Nephron progenitor cell (in vitro differentiated cells): ENCODE measurements around the gene CACNA2D3.
A peak's percentile ranks its signal among the peaks of the same experiment; 100 is the strongest.
"Not testable (repeated sequence)": the region's sequence is repeated elsewhere in the genome, so short reads cannot be mapped to it uniquely, and the experiment has no call there.

Experiments
- DNase-seq: peaks from one replicate; pipeline ENCODE4 v3.0.0; 2021
- H3K27ac Mint-ChIP-seq: 2 replicates; pipeline ENCODE4 v1.8.0; 2021; ENCODE audit warnings: mild to moderate bottlenecking, moderate library complexity, mixed read lengths
- H3K27me3 Mint-ChIP-seq: 2 replicates; pipeline ENCODE4 v1.8.0; 2021; ENCODE audit warnings: mild to moderate bottlenecking, low read depth, mixed read lengths; ENCODE audit not compliant: poor library complexity
- H3K36me3 Mint-ChIP-seq: 2 replicates; pipeline ENCODE4 v1.8.0; 2021; ENCODE audit warnings: low read depth, mixed read lengths
- H3K4me1 Mint-ChIP-seq: 2 replicates; pipeline ENCODE4 v1.8.0; 2021; ENCODE audit warnings: mixed read lengths
- H3K4me3 Mint-ChIP-seq: 2 replicates; pipeline ENCODE4 v1.8.0; 2021; ENCODE audit warnings: mild to moderate bottlenecking, moderate library complexity, mixed read lengths
- H3K9me3 Mint-ChIP-seq: 2 replicates; pipeline ENCODE4 v1.8.0; 2021; ENCODE audit warnings: mild to moderate bottlenecking, moderate library complexity, mixed read lengths
- TF ChIP-seq, protein P1 (sequence below): fragments of 200-600 bp; sonication (generic); IDR thresholded peaks from 2 replicates; pipeline ENCODE4 v1.5.0; 2021; ENCODE audit warnings: antibody characterized with exemption

CACNA2D3 gene

DNA sequence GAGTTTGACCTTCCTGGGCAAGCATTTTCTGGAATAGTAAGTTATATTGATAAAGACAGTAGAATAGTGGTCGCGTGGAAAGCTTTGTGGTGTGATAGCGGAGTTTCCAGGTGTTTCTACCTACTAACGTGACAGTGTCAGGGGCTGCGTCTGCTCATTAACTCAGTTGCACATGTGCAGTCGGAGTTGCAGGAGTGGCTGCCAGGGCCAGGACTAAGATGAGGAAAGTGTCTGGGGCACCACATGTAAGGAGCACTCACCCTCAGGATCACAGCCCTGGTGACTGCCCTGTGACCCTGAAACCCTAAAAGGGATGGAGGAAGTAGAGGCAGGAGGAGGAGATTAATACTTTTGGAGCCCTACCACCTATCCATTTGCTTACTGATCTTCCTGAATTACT is 510.5 kb downstream of the CACNA2D3 start:
- peaks cover 10% of the 10 kb centered on the region for H3K4me1 Mint-ChIP-seq
- H3K9me3 Mint-ChIP-seq, result no peaks in the 10 kb centered on the region
- no peaks in the 10 kb centered on the region for H3K27me3 Mint-ChIP-seq
- no peak for DNase-seq
- TF ChIP-seq, protein P1, sequence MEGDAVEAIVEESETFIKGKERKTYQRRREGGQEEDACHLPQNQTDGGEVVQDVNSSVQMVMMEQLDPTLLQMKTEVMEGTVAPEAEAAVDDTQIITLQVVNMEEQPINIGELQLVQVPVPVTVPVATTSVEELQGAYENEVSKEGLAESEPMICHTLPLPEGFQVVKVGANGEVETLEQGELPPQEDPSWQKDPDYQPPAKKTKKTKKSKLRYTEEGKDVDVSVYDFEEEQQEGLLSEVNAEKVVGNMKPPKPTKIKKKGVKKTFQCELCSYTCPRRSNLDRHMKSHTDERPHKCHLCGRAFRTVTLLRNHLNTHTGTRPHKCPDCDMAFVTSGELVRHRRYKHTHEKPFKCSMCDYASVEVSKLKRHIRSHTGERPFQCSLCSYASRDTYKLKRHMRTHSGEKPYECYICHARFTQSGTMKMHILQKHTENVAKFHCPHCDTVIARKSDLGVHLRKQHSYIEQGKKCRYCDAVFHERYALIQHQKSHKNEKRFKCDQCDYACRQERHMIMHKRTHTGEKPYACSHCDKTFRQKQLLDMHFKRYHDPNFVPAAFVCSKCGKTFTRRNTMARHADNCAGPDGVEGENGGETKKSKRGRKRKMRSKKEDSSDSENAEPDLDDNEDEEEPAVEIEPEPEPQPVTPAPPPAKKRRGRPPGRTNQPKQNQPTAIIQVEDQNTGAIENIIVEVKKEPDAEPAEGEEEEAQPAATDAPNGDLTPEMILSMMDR, result no peak
- H3K4me3 Mint-ChIP-seq, result no peak overlapping the region
- no peaks in the 10 kb centered on the region for H3K36me3 Mint-ChIP-seq
- H3K27ac Mint-ChIP-seq, result no peak overlapping the region

DNA sequence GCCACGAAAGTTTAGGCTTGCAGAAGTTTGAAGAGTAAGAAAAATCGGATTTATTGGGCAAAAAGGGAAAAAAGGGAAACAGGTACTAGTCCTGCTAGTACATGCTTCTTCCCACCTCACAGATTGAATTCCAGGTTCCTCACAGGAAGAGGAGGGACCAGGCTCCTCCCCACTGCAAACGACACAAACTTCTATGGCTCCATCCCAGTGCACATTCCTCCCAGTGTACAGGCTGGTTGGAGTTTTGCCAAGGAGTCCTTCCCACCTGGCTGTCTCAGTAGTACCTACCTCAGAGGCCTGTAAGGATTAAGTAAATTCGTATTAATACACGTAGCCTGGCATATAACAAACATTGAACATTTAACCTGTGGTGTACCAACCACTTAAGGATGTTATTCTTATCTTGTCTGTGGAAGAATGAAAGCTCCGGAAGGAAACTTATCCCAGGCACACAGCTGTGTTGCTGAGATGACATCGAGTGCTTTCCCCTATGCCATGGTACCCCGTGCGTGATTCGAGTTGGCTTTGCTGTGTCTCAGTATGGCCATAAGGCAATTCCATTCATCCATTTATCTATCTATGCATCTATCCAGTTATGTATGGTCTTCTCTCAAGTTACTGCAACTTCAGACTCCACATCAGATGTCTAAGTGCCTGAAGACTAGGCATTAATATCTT is 511.2 kb downstream of the CACNA2D3 start:
- TF ChIP-seq, protein P1, result no peak
- H3K27ac Mint-ChIP-seq, result no peak overlapping the region
- H3K9me3 Mint-ChIP-seq, result no peaks in the 10 kb centered on the region
- H3K36me3 Mint-ChIP-seq, result no peaks in the 10 kb centered on the region
- peaks cover 18% of the 10 kb centered on the region for H3K4me1 Mint-ChIP-seq
- H3K4me3 Mint-ChIP-seq, result no peak overlapping the region
- no peak for DNase-seq
- no peaks in the 10 kb centered on the region for H3K27me3 Mint-ChIP-seq

DNA sequence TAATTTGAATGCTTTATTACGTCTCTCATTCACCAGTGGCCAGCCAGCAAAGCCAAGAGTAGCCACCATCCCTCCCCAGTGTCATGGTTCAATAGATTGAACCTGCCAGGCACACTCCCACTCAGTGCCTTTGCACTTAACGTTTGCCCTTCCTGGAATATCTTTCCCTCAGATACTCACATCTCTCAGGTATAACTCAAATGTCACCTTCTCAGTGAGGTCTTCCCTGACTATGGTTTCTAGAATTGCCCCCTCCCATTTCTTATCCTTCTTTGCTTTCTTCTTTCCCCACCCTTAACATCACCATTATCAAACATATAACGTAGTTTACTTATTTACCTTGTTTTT is 511.7 kb downstream of the CACNA2D3 start:
- Mint-ChIP-seq H3K4me3 (no peak overlapping the region), H3K36me3 (no peaks in the 10 kb centered on the region), H3K4me1 (peaks cover 23% of the 10 kb centered on the region), H3K27ac (no peak overlapping the region), H3K9me3 (no peaks in the 10 kb centered on the region), H3K27me3 (no peaks in the 10 kb centered on the region)
- TF ChIP-seq, protein P1, result no peak
- DNase-seq, result no peak

DNA sequence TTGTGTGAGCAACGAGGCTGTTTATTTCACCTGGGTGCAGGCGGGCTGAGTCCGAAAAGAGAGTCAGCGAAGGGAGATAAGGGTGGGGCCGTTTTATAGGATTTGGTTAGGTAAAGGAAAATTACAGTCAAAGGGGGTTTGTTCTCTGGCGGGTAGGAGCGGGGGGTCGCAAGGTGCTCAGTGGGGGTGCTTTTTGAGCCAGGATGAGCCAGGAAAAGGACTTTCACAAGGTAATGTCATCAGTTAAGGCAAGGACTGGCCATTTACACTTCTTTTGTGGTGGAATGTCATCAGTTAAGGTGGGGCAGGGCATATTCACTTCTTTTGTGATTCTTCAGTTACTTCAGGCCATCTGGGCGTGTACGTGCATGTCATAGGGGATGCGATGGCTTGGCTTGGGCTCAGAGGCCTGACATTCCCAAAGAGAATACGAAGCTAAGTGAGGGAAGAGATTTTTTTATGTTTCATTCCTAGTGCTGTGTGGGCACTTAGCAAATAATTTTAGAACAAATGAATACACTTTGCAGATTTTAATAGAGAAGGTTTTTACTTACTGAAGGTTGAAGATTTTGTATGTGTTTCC is 517.5 kb downstream of the CACNA2D3 start:
- not testable (repeated sequence) for H3K27ac Mint-ChIP-seq, H3K36me3 Mint-ChIP-seq, DNase-seq, H3K27me3 Mint-ChIP-seq
- peaks cover 10% of the 10 kb centered on the region for H3K9me3 Mint-ChIP-seq
- H3K4me3 Mint-ChIP-seq, result peak overlapping the region; percentile 70
- H3K4me1 Mint-ChIP-seq, result peaks cover 28% of the 10 kb centered on the region

DNA sequence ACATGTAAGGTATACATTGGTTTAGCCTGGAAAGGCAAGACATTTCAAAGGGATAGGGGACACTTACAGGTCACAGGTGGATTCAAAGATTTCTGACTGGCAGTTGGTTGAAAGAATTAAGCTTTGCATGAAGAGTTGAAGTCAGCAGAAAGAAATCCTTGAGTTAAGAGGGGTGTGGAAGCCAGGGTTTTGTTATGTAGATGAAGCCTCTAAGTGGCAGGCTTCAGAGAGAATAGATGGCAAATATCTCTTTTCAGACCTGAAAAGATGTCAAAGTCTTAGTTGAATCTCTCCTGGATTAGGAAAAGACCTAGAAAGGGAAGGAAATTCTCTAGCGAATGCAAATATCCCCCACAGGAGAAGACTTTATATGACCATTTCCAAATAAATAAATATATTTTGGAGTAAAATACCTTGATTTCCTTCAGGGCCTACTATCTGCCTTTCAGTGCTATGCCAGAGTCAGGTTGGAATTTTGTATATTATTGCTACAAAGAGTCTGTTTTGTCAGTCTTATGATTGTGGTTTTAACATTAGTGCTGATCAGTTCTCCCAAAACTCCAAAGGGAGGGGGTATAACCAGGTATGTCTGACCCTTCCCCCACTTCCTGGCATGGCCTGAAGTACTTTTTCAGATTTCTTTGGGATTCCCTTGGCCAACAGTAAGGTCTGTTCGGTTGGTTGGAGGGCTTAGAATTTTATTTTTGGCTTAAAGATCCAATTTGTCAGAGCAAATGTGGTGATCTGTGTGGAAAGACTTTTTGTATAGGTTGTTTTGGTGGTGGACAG is 519.1 kb downstream of the CACNA2D3 start:
- H3K27ac Mint-ChIP-seq, result no peak overlapping the region
- H3K27me3 Mint-ChIP-seq, result peaks cover 8% of the 10 kb centered on the region

DNA sequence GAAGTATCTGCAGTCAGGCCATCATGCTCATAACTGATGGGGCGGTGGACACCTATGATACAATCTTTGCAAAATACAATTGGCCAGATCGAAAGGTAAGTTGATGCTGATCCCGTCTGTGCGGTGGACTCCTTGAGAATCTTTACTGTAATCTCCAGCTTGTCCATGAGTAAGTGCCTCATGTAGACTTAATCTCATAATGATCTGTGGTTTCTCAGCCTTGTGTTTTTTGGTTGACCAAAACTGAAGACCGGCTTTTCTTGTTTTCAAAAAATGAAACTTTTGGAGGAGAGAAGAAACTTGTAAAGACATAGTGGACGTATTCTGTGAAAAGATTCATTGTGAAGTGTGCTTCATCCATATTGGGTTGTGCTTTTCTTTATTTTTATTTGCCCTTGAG is 519.8 kb downstream of the CACNA2D3 start:
- peaks cover 9% of the 10 kb centered on the region for H3K27me3 Mint-ChIP-seq
- H3K36me3 Mint-ChIP-seq, result peaks cover 3% of the 10 kb centered on the region
- TF ChIP-seq, protein P1, result no peak
- peaks cover 21% of the 10 kb centered on the region for H3K9me3 Mint-ChIP-seq
- no peak for DNase-seq
- no peak overlapping the region for H3K4me3 Mint-ChIP-seq
- H3K4me1 Mint-ChIP-seq, result peaks cover 28% of the 10 kb centered on the region
- no peak overlapping the region for H3K27ac Mint-ChIP-seq

More for the DNA sequence above, 519.1 kb downstream of the CACNA2D3 start:
- TF ChIP-seq, protein P1, result no peak
- Mint-ChIP-seq H3K4me3 (no peak overlapping the region), H3K36me3 (no peaks in the 10 kb centered on the region), H3K4me1 (peaks cover 28% of the 10 kb centered on the region), H3K9me3 (peaks cover 17% of the 10 kb centered on the region)
- DNase-seq, result no peak
